WI38 (cell line): ENCODE data around the gene PTK6.
"Not testable (repeated sequence)": the region's sequence is repeated elsewhere in the genome, so short reads cannot be mapped to it uniquely, and the experiment has no call there.

Experiments
- H3K4me3 ChIP-seq: 2 replicates; pipeline ENCODE4 v1.5.1; 2011; ENCODE audit warnings: low read depth, mild to moderate bottlenecking, control low read depth, low read length
- CTCF ChIP-seq: IDR thresholded peaks from 2 replicates; pipeline ENCODE4 v1.5.1; 2012; ENCODE audit warnings: low read depth, mild to moderate bottlenecking, control low read depth, low read length

The PTK6 gene

GRCh38 chr20:63563225-63563935, 26.2 kb upstream of the PTK6 start:
- H3K4me3 ChIP-seq, result no peak overlapping the region
- no peak for TF ChIP-seq CTCF

GRCh38 chr20:63562461-63563224, 25.5 kb upstream of the PTK6 start:
- no peak overlapping the region for H3K4me3 ChIP-seq
- no peak for TF ChIP-seq CTCF

- no peak for TF ChIP-seq CTCF
- no peak overlapping the region for H3K4me3 ChIP-seq
Measured at GRCh38 chr20:63561624-63562396, 24.6 kb upstream of the PTK6 start.

- H3K4me3 ChIP-seq, result no peak overlapping the region
- TF ChIP-seq CTCF, result no peak
Measured at GRCh38 chr20:63560856-63561609, 23.9 kb upstream of the PTK6 start.

- TF ChIP-seq CTCF, result no peak
- H3K4me3 ChIP-seq, result no peak overlapping the region
Measured at GRCh38 chr20:63560333-63560805, 23.2 kb upstream of the PTK6 start.

- H3K4me3 ChIP-seq, result not testable (repeated sequence)
Measured at GRCh38 chr20:63559485-63560332, 22.5 kb upstream of the PTK6 start.
